PC-9 (cell line): ENCODE measurements around the gene STXBP5.

Experiments used
- CTCF ChIP-seq: fragments of 200-600 bp; sonication (generic); conservative IDR thresholded peaks from 2 replicates; pipeline ENCODE4 v1.6.1; 2017; ENCODE audit warnings: mixed run types, antibody characterized with exemption, mild to moderate bottlenecking, moderate library complexity
- EZH2 ChIP-seq: fragments of 200-600 bp; sonication (generic); IDR thresholded peaks from 2 replicates; pipeline ENCODE4 v1.8.0; 2017; ENCODE audit warnings: antibody characterized with exemption, low read depth

DNA sequence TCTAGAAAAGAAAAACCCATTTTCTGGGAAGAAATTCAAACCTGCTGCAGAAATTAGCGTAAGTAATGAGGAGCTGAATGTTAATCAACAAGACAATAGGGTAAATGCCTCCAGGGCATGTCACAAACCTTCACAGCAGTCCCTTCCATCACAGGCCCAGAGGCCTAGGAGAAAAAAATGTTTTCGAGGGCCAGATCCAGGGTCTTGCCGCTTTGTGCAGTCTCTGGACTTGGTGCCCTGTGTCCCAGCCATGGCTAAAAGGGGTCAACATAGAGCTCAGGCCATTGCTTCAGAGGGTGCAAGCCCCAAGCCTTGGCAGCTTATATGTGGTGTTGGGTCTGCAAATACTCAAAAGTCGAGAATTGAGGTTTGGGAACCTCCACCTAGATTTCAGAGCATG lies 99.8 kb downstream of the STXBP5 start:
- TF ChIP-seq CTCF (no peak), EZH2 (no peak)
